HG03135 (cell line): ENCODE data around the gene WSCD1.

ENCODE experiments used
- ATAC-seq: cut with Tn5 transposase; IDR thresholded peaks from one replicate; pipeline ENCODE4 v1.9.1; 2021; ENCODE audit warnings: mild to moderate bottlenecking, moderate library complexity; ENCODE audit not compliant: unreplicated experiment

Gene WSCD1

GRCh38 chr17:6069539-6070429, at the start of gene WSCD1:
TSS of gene WSCD1 (plus strand) at chr17:6070379. CDS start at chr17:6080659, 10,280 bp downstream.
- ATAC-seq: no peak

GRCh38 chr17:6021011-6021400, 49.2 kb upstream of the WSCD1 start:
- ATAC-seq: no peak

GRCh38 chr17:6021627-6022026, 48.6 kb upstream of the WSCD1 start:
- no peak for ATAC-seq

GRCh38 chr17:6023036-6023831, 46.9 kb upstream of the WSCD1 start:
- ATAC-seq: no peak

GRCh38 chr17:6024576-6024975, 45.6 kb upstream of the WSCD1 start:
- ATAC-seq: no peak

GRCh38 chr17:6027342-6028024, 42.7 kb upstream of the WSCD1 start:
- no peak for ATAC-seq

- ATAC-seq: no peak
Measured at GRCh38 chr17:6028294-6028693, 41.9 kb upstream of the WSCD1 start.

- ATAC-seq: no peak
Measured at GRCh38 chr17:6035801-6036394, 34.3 kb upstream of the WSCD1 start.

- ATAC-seq: no peak
Measured at GRCh38 chr17:6040504-6040903, 29.7 kb upstream of the WSCD1 start.

GRCh38 chr17:6041246-6041645, 28.9 kb upstream of the WSCD1 start:
- ATAC-seq: no peak

GRCh38 chr17:6043405-6043804, 26.8 kb upstream of the WSCD1 start:
- ATAC-seq: no peak

- no peak for ATAC-seq
Measured at GRCh38 chr17:6044261-6044660, 25.9 kb upstream of the WSCD1 start.

- ATAC-seq: no peak
Measured at GRCh38 chr17:6045621-6046357, 24.4 kb upstream of the WSCD1 start.

- ATAC-seq: no peak
Measured at GRCh38 chr17:6046431-6046830, 23.7 kb upstream of the WSCD1 start.

- ATAC-seq: no peak
Measured at GRCh38 chr17:6046931-6047330, 23.2 kb upstream of the WSCD1 start.

- ATAC-seq: no peak
Measured at GRCh38 chr17:6047966-6048365, 22.2 kb upstream of the WSCD1 start.

GRCh38 chr17:6048486-6048885, 21.7 kb upstream of the WSCD1 start:
- no peak for ATAC-seq

GRCh38 chr17:6052926-6053325, 17.3 kb upstream of the WSCD1 start:
- ATAC-seq: no peak

GRCh38 chr17:6054372-6054771, 15.8 kb upstream of the WSCD1 start:
- ATAC-seq: no peak

- no peak for ATAC-seq
Measured at GRCh38 chr17:6056104-6056503, 14.1 kb upstream of the WSCD1 start.
